ENCODE data around the gene ZNF653. TPM values are rescaled to one million over a fixed set of nuclear protein-coding genes. Genes with fewer than 3 reads are reported as not detected.
A peak's percentile ranks its signal among the peaks of the same experiment; 100 is the strongest.

ZNF653 gene
- total and polyA plus RNA-seq, 9 of the 15 experiments (the other 6 are each of a cell fraction or from before 2014, with no cell fraction given), result 1.6 to 8.0 (median 4.2) TPM; not detected in 2

DNA sequence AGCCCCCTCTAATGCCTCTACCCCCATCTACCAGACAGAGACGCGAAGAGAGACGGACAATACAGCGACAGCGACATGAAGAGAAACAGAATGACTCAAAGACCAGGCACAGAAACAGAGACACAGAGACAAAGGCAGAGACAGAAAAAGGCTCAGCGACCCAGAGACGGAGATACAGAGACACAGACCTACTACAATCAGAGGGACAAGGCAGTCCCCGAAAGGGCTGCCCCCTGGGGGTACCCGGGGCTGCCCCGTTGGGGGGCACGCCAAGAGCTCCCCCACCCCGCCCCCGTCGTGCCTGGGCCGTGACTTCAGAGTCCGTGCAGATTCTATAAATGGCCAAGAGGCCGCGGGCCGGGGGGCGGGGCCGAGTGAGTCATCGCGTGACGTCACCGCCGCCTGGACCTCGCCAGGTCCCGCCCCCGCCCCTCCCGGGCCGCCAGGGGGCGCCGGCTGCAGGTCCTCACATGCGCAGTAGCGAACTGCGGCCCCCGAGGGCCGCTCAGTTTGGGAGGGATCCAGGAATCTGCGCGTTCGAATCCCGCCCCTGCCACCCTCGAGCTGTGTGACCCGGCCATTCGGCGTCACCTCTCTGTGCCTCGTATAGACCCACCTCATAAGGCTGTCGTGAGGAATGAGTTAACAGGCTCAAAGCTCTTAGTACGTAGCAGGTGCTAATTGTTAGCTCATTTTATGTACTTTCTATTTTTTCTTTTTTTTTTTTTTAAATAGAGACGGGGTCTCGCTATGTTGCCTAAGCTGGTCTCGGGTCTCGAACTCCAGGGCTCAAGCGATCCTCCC, 30.4 kb upstream of the ZNF653 start (continued):
- TF ChIP-seq, protein P1, sequence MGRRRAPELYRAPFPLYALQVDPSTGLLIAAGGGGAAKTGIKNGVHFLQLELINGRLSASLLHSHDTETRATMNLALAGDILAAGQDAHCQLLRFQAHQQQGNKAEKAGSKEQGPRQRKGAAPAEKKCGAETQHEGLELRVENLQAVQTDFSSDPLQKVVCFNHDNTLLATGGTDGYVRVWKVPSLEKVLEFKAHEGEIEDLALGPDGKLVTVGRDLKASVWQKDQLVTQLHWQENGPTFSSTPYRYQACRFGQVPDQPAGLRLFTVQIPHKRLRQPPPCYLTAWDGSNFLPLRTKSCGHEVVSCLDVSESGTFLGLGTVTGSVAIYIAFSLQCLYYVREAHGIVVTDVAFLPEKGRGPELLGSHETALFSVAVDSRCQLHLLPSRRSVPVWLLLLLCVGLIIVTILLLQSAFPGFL (CRISPR knock-in tag; IDR thresholded peaks at IDR 0.05), result no peak
- TF ChIP-seq CEBPZ (IDR thresholded peaks at IDR 0.05; ENCODE audit: borderline replicate concordance, low read depth, low read length) (no peak), ETS1 (conservative IDR thresholded peaks at IDR 0.05; ENCODE audit: control insufficient read depth, low read depth, low read length) (peak; percentile 28; the same call in 1 of the 2 replicates), YBX1 (IDR thresholded peaks at IDR 0.05) (no peak), TFAP4 (CRISPR knock-in tag; IDR thresholded peaks at IDR 0.05; ENCODE audit: borderline replicate concordance) (peak; percentile 78), ZNF384 (IDR thresholded peaks at IDR 0.05; ENCODE audit: low read depth, low read length) (peak; percentile 64; the same call in 1 of the 2 replicates), ZNF551 (CRISPR knock-in tag; IDR thresholded peaks at IDR 0.05) (no peak), DNMT1 (IDR thresholded peaks at IDR 0.05) (no peak), ZNF639 (CRISPR knock-in tag; conservative IDR thresholded peaks at IDR 0.05 in 1 of 2, IDR thresholded peaks at IDR 0.05 in 1 of 2) (no peak), COPS2 (conservative IDR thresholded peaks at IDR 0.05) (no peak), MED1 (CRISPR knock-in tag; IDR thresholded peaks at IDR 0.05; ENCODE audit: borderline replicate concordance) (no peak), POU5F1 (IDR thresholded peaks at IDR 0.05; ENCODE audit: borderline replicate concordance, low read depth, low read length, partially characterized antibody) (no peak), STAG1 (CRISPR knock-in tag; IDR thresholded peaks at IDR 0.05; ENCODE audit: borderline replicate concordance) (no peak), SAFB (IDR thresholded peaks at IDR 0.05; ENCODE audit: borderline replicate concordance, low read depth, low read length) (no peak)
- TF ChIP-seq, protein P2, sequence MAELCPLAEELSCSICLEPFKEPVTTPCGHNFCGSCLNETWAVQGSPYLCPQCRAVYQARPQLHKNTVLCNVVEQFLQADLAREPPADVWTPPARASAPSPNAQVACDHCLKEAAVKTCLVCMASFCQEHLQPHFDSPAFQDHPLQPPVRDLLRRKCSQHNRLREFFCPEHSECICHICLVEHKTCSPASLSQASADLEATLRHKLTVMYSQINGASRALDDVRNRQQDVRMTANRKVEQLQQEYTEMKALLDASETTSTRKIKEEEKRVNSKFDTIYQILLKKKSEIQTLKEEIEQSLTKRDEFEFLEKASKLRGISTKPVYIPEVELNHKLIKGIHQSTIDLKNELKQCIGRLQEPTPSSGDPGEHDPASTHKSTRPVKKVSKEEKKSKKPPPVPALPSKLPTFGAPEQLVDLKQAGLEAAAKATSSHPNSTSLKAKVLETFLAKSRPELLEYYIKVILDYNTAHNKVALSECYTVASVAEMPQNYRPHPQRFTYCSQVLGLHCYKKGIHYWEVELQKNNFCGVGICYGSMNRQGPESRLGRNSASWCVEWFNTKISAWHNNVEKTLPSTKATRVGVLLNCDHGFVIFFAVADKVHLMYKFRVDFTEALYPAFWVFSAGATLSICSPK (IDR thresholded peaks at IDR 0.05; ENCODE audit: borderline replicate concordance), result 0 out of 2 replicates have a peak, but pooled peaks have one; percentile 75

All from K562 (cell line).